HG02623 (cell line): ENCODE measurements around the gene PPP2R3A.

ENCODE experiments used
- ATAC-seq: cut with Tn5 transposase; IDR thresholded peaks from one replicate; pipeline ENCODE4 v1.9.1; 2021; ENCODE audit warnings: moderate library complexity; ENCODE audit not compliant: unreplicated experiment

PPP2R3A gene

GRCh38 chr3:136022529-136023263 lies 57.2 kb downstream of the PPP2R3A start:
- ATAC-seq = no peak

DNA sequence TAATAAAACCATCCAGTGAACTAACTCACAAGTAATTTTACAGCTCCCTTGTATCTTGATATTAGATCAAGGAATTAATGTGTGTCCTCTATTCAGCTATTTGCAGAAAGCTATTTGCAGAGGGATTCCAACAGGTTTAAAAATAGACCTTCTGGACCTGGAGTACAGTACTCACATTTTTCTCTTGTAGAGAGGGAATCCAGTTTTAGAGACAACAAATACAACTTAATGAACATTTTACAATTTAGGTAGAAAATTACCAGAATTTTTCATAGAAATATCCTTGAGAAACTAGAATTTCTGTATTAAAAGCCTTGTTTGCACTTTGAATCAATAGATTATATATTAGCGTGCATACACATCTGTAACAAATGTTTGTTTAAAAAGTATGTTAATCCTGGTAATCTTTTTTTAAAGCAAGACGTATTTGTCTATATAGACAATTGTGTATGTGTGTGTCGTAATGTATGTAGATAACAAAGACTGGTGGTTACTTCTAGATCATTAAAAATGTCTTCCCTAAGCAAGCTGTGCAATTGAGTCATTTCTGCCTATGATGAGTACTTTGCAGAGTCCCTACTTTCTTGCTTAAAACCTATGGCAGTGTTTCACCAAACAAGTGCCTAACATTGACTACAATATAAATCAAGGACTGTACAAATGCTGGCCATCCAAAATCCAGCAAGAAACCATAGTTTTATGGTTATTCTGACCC lies 57.9 kb downstream of the PPP2R3A start:
- no peak for ATAC-seq

- no peak for ATAC-seq
These were observed 70.8 kb downstream of the PPP2R3A start for GRCh38 chr3:136036306-136036705.

DNA sequence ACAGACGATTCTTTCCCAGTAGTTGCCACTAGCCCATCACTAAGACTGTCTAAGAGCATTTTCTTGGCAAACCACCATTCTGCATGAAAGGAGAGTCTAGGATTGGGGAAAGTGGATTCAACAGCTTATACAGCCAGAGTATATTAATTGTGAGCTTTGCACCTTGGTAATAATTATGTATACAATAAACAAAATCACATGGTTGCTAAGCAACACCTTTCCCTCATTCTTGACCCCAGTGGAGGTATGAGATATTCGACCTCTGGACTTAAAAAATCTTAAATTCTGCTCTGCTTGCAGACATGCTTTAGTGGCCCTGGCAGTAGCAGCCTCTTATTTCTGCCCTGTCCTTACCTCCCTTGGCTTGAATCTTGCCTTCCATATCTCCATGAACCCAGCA lies 73.1 kb downstream of the PPP2R3A start:
- no peak for ATAC-seq

DNA sequence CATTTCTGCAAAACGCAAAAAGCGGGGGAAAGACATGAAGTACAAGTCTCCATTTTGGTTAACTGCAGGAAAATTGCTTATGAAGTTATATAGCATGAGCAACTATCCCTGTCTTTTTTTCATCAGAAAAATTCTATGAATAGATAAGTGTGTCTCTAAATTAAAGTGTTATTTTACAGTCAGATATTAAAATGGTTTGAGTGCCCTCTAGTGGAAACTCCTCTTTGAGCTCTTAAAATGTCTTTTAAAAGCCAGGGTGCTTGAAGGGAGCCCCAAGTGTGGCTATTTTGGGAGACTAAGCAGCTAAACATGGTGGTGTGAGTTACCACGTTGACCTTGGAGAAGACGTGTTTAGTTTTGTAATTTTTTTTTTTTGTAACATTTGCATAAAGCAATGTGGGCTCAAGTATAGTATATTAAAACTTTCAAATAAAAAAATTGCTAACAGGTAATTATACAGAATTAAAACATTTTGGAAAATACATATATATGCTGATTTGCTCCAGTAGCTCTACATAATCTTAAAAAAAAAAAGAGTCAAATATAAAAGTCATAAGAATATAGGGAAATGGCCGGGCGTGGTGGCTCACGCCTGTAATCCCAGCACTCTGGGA lies 77.2 kb downstream of the PPP2R3A start:
- ATAC-seq = no peak

DNA sequence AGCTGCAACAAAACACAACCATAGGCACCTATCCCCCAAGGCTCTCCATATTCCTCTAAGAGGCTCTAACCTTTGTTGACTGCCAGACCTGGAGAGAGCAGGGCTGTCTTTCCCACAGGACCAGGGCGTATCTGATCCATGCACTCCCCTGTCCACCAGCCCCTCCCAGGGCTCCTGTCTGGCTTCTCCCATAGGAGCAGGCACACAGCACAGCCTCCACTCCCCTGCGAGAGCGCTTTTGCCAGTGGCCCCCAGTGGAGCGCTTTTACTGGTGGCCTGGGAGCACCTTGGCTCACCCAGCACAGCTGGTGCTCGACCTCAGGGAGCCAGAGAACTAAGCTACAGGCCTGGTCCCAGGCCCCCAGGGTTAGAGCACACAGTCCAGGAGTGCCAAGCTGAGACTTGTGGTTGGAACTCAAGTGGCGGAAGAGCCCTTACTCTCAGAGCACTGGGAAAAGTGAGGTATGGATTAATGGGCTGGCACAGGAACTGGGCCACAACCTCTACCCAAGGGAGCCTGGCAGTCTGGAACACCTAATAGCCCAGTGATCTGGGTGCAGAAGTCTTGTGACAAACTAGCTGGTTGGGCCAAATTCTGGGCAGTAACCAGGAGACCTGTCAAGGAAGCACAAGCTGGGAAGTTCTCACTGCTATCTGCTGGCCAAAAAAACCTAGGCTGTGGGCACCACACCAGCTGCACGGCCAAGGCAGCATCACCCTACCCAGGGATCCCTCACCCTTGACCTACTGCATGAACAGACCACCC lies 79.6 kb downstream of the PPP2R3A start:
- no peak for ATAC-seq

- ATAC-seq = no peak
These were observed 82.5 kb downstream of the PPP2R3A start for GRCh38 chr3:136048068-136048467.

DNA sequence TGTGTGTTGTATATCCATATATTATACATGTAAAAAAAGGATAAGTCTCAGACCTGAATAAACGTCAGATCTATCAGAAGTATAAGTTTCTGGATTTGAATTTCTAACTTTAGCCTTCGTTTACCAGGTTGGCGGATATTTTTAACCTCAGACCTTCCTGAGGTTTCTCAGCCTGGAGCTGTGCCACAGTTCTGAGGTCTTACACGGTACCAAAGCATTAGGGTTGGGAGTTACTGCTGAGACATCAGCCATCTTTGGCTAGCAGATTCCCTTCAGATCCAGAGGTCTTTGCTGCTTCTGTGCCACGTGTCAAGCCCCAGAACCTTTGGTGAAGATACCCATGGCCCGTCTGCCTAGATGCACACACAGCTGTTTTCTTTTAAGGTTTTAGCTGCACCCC lies 84.7 kb downstream of the PPP2R3A start:
- no peak for ATAC-seq

GRCh38 chr3:136055491-136055890 lies 90.0 kb downstream of the PPP2R3A start:
- no peak for ATAC-seq

DNA sequence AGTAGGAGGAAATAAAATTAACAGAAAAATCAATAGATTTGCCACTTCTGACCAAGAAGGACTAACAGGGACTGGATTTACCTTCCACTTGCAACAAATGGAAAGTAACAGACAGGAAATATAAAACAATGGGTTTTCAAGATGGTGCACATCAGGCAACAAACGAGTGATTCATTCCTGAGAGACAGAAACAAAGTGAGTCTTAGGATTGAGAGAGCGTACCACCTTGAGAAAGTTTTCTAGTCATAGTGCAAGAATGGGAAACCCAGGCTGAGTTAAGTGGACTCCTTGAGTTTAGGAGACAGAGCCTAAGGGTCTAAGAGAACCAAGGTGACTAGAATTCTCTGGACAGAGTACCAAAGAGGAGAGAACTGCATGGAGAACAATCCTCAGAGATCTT lies 101.7 kb downstream of the PPP2R3A start:
- ATAC-seq = no peak

DNA sequence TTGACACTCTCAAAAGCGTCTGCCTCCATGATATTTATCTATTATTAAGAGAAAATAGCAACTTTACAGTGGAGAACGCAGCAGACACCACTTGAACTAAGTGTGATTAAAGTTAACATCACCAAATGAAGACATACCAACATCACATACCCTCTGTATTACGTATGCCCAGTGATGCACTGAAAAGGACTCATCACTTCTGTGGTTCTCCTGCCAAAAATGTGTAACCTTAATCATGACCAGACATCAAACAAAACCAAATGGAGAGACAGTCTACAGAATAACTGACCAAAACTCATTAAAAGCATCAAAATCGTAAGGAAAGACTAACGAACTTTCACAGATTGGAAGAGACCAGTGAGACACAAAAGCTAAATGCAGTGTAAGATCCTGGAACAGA lies 103.2 kb downstream of the PPP2R3A start:
- ATAC-seq = no peak

DNA sequence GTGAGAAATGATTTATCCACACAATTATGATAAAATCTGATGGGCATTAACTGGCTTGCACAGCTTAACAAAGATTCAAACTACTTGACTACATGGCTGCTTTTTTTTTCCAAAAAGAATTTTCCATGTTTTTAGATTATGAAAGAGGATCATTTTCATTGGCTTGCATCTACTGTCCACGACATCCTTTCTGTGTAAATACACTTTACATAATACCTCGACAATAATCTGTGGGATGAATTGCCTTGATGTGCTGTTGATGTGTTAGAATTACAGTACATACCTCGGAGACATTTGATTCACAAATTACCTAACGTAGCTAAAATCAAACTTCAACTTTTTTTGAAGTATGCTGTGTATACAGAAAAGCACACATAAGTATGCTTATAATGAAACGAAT lies 104.4 kb downstream of the PPP2R3A start:
- no peak for ATAC-seq

- ATAC-seq = no peak
These were observed 104.8 kb downstream of the PPP2R3A start for GRCh38 chr3:136070334-136070733.

- ATAC-seq = no peak
These were observed 105.7 kb downstream of the PPP2R3A start for GRCh38 chr3:136070953-136071949.

DNA sequence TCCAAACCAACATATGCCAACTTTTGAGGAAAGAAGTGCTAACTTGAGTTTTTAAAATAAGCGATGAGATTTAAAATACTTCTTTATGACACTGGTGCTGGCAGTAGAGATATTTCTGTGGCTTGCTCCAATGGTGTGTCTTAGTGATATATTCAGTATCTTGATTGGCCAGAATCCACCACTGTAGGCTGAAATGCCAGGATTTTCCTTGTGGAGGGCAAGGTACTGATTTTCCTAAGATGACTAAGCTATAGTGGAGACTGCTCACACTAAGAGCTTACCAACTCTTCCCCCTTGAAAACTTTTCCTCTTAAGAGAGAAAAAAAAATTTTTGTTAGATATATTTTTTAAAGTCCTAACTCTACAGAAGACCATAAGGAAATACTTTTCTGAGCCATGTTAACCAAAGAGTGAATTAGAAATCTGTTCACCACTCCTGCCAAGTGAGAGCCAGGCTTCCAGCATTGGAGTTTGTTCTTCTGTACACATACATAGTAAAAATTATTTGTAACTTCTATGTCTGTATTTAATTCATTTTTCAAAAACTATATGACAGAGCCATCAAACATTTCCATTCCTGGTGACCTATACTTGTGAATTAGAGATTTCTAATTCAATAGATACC lies 109.1 kb downstream of the PPP2R3A start:
- ATAC-seq = no peak

- no peak for ATAC-seq
These were observed 109.8 kb downstream of the PPP2R3A start for GRCh38 chr3:136075218-136075808.

- ATAC-seq = no peak
These were observed 110.3 kb downstream of the PPP2R3A start for GRCh38 chr3:136075811-136076210.

- ATAC-seq = no peak
These were observed 113.2 kb downstream of the PPP2R3A start for GRCh38 chr3:136078421-136079364.
